ENCODE measurements around the gene GALNT11.
A peak's percentile ranks its signal among the peaks of the same experiment; 100 is the strongest.

Gene GALNT11

GRCh38 chr7:152122540-152122939 lies 97.1 kb downstream of the GALNT11 start:
- DNase-seq = no peak

GRCh38 chr7:152126741-152127140 lies 101.3 kb downstream of the GALNT11 start:
- DNase-seq = no peak

- no peak for DNase-seq
Observed at GRCh38 chr7:152127229-152127628, 101.8 kb downstream of the GALNT11 start.

- no peak for DNase-seq
Observed at GRCh38 chr7:152128252-152128651, 102.8 kb downstream of the GALNT11 start.

- no peak for DNase-seq
Observed at GRCh38 chr7:152128741-152129461, 103.4 kb downstream of the GALNT11 start.

GRCh38 chr7:152129682-152130081 lies 104.2 kb downstream of the GALNT11 start:
- DNase-seq = no peak

- DNase-seq = no peak
Observed at GRCh38 chr7:152130658-152131590, 105.5 kb downstream of the GALNT11 start.

- no peak for DNase-seq
Observed at GRCh38 chr7:152131981-152132494, 106.6 kb downstream of the GALNT11 start.

- no peak for DNase-seq
Observed at GRCh38 chr7:152132812-152133211, 107.3 kb downstream of the GALNT11 start.

GRCh38 chr7:152133804-152134203 lies 108.3 kb downstream of the GALNT11 start:
- no peak for DNase-seq

- no peak for DNase-seq
Observed at GRCh38 chr7:152136686-152137085, 111.2 kb downstream of the GALNT11 start.

- peak; percentile 24 for DNase-seq
Observed at GRCh38 chr7:152137476-152138025, 112.1 kb downstream of the GALNT11 start.

GRCh38 chr7:152140067-152140466 lies 114.6 kb downstream of the GALNT11 start:
- DNase-seq = no peak

GRCh38 chr7:152140560-152140959 lies 115.1 kb downstream of the GALNT11 start:
- DNase-seq = no peak

- DNase-seq = no peak
Observed at GRCh38 chr7:152142976-152143595, 117.6 kb downstream of the GALNT11 start.

- no peak for DNase-seq
Observed at GRCh38 chr7:152144557-152145245, 119.2 kb downstream of the GALNT11 start.

GRCh38 chr7:152145853-152146466 lies 120.5 kb downstream of the GALNT11 start:
- DNase-seq = peak; percentile 28

GRCh38 chr7:152148706-152149105 lies 123.2 kb downstream of the GALNT11 start:
- DNase-seq = no peak

- no peak for DNase-seq
Observed at GRCh38 chr7:152149363-152149762, 123.9 kb downstream of the GALNT11 start.

- DNase-seq = no peak
Observed at GRCh38 chr7:152152267-152152666, 126.8 kb downstream of the GALNT11 start.

- DNase-seq = no peak
Observed at GRCh38 chr7:152158801-152159587, 133.5 kb downstream of the GALNT11 start.

All from NCI-H1105 treated with DMSO at 0.1 percent for 48 hours (cell line).